Activated CD4-positive, alpha-beta T cell treated with anti-CD3 and anti-CD28 coated beads for 48 hours (primary cell): ENCODE results near the gene DMKN.
A peak's percentile ranks its signal among the peaks of the same experiment; 100 is the strongest.
"Not testable (repeated sequence)": the region's sequence is repeated elsewhere in the genome, so short reads cannot be mapped to it uniquely, and the experiment has no call there.

Experiments
- DNase-seq: peaks from one replicate; pipeline ENCODE4 v3.0.0-alpha.2; 2020

The DMKN gene

DNA sequence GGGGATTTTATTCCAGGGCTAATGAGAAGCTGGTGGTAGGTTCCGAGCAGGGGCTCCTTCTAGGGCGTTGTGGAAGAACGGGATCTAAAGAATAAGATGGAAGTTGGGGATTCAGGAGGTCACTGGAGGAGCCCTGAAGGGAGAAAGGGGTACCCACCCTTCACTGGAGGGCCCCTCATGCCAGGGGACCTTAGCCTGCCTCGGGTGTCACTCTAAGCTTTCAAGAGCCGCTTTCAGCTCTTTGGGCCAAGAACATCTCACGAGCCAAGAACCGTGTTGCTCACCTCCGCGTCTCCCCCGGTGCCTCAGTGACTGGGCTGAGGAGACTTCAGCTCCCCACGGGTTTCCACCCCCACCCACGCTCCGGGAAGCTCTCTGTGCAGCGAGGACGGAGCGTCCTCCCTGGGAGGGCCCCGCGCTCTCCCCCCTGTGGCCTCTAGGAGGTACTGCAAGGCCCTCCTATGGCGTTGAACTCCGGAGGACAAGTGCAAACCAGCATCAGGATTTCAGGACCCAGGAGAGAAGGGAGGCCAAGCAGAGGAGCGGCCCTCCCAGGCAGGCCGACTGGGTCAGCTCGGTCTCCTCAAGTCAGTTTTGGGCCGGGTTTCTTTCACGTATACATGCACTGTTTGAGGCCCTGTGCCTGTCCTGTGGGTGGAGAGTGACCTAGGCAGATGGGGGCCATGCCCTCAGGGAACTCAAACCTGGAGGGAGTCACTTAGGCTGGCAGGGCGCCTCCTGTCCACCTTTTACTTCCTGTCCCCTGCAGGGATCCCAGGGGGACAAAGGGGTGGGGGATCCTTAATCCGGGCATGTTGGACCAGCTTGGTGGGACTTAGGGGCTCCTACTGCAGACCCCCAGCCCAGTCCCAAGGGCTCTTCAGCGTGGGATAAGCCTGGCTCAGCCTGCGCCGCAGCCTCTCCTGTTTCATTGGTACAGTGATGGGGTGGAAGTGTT is 18.1 kb downstream of the DMKN start:
- DNase-seq, result peak; percentile 87

DNA sequence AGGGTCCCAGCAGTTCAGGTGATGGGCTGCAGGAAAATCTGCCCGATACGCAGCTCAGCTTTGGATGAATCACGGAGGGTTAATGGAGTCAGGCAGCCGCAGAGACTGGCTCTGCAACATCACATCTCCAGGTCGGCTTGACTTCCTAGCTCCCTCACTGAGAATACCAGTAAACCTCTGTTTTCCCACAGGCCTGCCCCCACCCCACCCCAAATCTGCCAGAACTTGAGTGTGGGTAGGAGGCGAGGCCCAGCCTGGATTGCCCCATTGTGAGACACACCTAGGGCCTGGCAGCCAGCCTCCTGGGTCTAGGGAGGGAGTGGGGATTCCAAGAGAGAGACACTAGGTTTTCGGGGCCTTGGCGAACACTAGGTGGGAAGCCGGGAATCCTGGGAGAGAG is 19.5 kb downstream of the DMKN start:
- DNase-seq, result no peak

DNA sequence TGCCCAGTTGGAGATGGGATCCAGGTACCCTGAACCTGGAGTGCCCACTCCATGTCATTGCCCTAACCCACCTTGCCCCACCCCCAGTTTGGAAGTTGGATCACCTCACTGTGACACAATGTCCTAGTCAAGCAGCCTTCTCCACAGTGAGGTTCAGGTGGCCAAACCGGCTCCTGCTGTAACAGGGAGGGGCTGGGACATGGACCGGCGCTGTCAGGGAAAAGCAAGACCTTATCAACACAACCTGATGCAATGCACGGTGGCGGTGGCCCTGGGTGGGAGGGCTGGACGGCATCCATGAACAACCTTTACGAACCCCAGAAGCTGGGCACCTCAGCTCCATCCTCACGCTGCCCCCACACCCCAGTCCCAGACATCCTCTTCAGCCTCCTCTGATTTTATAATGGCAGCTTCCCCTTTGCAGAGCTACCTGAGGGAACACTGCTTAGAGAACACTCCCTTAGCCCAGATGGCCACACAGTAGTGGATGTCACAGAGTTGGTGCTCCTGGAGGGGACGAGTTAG is 21.6 kb downstream of the DMKN start:
- DNase-seq, result no peak

DNA sequence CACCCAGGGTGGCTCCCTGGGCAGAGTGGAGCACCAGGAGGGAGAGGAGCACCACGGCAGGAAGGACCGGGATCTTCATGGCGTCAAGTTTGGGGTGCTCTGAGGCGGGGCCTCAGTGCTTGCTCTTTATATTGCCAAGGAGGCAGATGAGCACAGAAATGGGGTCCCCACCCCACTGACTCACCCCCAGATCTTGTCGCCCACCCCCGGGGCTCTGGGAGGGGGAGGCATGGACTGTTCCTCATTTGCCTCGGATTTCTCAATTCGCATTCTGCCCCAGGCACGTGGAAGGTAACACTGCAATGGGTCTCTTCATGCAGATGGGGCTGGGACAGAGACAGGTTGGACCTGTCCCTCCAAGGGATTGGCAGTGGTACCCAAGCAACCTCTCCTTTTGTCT is 23.1 kb downstream of the DMKN start, which contains the start of gene KRTDAP:
Gene KRTDAP, minus strand, starts transcription at position 101 of the 400 bp plus-strand sequence. Its CDS starts 22 bp downstream, at position 79.
- no peak for DNase-seq

DNA sequence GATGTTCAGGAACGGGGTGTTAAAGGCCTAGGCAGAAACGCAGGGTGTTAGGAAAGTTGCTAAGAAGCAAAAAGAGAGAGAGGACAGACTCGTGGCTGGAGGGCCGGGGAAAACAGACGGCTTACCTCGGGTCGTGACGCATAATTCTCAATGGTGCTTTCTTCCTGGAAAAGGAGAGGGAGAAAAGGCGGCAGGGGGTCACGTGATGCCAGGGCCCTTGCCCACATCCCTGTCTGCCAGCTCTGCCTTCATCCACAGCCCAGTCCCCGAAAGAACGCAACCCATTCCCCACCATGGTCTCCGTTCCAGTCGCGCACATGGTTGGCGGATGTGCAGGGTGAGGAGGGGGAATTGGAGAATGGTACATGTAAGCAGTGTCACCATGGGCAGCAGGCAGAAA is 24.8 kb downstream of the DMKN start:
- DNase-seq, result no peak

DNA sequence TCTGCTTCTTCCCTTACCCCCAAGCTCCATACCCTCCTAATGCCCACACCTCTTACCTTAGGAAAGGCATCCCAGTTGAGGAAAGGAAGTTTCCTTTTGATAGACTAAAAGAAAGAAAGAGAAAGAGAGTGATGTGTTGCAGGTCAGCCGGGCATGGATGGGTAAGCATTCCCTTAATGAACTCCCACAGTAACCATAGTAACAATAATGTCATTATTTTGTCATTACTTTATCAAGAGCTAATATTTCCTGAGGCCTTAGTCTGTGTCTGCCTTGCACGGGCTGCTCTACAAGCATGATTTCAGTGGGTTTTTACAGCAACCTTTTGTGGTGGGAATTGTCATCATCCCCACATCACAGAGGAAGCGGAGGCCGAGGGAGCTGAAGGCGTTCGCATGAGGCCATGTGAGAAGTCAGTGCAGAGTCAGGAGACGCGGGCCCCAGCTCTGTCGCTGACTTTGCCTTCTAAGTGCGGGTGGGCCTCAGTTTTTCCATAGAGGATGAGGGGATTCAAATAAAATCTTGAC is 25.7 kb downstream of the DMKN start:
- no peak for DNase-seq

DNA sequence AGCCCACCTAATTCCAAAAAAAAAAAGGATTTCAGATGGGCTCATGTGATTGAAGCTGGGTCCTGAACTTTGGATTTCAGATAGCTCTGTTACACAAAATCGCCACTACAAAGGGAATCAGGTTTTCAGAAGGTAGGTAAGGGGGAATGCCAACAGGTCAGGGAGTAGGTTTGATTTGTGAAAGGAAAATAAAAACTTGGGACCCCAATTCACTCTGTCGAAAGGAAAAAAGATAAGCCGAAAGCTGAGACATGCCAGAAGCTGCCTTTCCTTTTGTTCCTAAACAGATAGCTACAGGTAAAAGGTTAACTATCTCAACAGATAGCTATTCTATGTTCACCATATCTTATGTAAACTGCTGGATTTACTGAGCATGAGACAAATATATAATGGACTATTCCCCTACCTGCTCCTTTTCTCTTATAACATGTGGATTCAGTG is 27.2 kb downstream of the DMKN start:
- no peak for DNase-seq

DNA sequence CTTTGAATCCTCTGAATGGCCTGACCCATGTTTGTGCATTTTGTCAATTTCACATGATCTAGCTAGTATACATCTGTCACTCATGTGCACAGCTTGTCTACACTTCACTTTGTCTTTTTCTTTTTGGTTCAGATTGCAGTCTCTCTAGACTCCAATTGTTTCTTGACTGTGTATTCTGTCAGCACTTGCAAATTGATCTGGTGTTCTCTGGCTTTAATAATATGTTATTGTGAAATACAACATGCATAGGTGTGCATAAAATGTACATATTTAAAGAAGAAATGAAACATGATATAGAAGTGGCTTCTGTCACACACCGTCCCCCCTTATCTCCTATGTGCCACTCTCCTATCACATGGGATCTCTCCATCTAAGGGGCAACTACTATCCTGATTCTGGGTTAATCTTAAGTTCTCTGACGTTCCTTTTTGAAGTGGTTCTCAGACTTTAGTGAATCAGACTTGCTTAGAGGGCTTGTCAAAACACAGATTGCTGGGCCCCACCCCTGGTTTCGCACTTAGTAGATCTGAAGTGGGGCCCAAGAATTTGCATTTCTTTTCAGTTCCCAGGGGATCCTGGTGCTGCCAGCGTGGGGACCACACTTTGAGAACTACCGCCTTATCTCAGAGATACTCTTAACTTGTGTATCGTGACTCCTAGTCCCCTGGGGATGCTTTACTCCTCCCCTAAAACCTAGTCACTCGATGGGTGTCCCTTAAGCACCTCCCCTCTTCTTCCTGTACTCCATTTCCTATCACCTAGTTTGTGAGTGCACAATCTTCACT is 29.0 kb downstream of the DMKN start:
- peak; percentile 18 for DNase-seq

DNA sequence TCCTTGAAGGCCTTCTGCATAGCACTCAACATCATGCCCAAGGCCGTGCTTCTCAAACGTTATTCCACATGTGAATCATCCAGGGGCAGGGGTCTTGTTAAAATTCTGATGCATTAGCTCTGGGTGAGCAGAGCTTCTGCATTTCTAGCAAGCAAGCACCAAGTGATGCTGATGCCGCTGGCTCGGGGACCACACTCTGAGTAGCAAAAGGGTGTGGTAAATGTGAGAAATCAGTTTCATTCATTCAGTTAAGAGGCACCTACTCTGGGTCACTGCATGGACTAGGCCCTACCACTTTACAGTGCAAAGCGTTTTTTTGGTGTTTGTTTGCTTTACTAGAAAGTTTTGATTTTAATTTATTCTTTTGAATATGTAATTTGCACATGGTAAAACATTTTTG is 30.4 kb downstream of the DMKN start:
- no peak for DNase-seq

DNA sequence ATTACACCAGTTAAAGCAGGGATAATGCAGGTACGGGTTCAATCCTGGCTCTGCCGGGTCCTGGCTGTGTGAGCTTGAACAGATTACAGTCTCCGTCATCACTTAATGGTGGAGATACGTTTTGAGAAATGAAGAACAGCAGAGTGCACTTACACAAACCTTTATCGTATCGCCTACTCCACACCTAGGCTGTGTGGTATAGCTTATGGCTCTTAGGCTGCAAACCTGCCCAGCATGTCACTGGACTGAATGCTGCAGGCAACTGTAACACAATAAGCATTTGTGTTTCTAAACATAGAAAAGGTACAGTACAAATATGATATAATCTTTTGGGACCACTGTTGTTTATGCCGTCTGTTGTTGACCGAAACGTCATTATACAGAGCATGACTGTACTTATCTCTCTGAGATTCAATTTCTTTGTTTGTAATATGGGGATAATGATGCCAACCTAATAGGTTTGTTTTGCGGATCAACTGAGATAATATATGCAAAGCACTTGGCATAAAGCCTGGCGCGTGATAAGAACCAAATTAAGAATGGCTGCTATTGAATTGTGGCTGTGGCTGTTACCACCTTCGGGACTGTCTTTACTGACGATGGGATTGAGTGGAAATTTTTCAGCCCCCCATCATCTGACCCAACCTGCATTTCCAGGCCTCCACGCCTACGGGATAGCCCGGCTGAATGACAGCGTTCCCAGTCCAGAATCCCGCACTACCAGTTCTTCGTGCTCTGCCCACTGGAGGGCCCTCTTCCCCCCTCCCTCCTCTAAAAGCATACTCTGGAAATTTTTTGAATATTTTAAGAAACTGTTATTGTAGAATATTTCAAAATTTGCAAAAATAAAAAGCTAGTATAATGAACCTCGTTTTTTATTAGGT is 34.4 kb downstream of the DMKN start:
- DNase-seq, result no peak

DNA sequence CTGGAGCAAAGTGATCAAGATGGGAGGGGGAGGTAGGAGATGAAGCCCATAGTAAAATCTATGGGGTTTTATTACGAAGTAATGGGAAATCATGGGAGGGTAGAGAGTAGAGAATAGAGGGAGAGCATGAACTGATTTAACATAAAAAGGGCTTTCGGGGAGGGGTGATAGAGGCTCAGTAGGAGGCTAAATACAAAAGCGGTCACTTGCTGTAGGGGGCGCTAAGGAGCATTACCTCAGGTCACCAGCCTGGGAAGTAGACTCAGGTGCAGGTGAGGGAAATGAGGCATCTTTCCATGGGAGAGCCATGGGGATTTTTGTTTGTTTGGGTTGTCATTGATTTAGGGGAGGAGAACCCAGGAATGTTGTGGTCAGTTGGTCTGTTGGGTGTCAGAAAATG is 37.3 kb downstream of the DMKN start:
- DNase-seq, result peak; percentile 56

DNA sequence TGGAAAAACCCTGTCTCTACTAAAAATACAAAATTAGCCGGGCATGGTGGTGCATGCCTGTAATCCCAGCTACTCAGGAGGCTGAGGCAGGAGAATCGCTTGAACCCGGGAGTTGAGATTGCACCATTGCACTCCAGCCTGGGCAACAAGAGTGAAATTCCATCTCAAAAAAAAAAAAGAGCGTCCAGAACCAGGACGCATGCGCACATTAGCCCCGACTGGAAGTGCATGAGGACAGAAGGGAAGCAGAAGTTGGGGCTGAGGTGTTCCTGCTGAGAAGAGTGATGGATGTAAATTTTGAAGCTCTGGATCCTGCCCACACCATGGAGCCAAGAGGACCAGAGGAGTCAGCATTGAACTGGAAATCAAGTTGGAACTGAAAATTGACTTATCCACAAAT is 38.9 kb downstream of the DMKN start:
- DNase-seq, result not testable (repeated sequence)

DNA sequence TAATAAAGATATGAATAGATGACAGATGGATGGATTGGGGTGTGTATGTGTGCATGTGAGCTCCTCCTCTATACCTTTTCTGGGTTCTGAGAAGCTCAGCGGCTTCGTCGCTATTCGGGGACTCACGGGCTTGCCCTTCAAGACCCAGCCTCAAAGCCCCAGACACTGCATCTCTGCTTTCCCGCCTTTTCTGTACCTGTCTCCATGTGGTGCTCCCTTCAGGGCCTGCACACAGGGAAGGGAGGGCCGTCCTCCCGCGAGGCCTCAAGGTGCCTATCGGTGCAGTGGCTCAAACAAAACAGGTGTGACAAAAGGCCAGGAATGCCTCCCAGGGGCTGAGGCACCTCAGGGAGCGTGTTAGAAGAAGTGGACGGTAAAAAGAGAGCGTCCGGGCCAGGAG is 39.3 kb downstream of the DMKN start:
- DNase-seq, result no peak

DNA sequence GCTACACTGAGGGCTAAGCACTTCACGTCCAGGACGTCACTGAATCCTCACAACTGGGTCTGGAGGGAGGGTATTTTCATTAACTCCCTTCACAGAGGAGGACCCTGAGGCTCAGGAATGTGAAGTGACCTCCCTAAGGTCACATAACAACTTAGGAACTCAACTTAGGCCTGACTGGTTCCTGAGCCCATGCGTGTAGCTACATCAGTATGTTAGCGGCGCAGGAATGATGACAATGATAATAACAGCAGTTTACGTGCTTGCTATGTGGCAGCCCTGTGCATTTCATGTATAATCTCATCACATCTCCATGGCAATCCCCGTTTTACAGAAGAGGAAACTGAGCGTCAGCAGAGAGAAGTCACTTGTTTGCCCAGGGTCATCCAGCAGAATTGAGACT is 41.5 kb downstream of the DMKN start:
- no peak for DNase-seq

DNA sequence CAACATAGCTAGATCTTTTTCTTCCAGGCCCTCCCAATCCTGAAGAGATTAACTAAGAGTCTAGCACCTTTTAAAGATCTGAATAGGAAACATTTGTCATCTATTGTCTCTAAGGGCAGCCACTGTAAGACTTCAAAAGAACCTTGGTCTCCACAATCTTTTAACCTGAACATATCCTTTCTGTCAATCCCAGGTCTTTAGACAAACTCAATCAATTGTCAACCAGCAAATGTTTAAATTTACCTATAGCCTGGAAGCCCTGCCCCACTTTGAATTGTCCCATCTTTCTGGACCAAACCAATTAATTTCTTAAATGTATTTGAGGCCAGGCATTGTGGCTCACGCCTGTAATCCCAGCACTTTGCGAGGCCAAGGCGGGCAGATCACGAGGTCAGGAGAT is 42.4 kb downstream of the DMKN start:
- not testable (repeated sequence) for DNase-seq

DNA sequence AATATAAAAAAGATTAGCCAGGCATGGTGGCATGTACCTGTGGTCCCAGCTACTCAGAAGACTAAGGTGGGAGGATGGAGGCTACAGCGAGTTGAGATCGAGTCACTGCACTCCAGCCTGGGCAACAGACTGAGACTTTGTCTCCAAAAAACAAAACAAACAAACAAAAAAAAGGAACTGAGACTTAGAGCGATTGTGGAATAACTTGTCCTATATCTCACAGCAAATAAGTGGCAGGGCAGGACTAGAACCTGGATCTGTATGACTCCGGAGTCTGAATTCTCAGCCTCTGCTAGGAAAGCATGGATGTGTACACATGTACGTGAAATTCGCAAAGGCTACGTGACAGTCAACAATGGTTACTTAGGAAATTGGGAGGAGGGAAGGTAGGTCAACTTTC is 43.3 kb downstream of the DMKN start:
- no peak for DNase-seq

DNA sequence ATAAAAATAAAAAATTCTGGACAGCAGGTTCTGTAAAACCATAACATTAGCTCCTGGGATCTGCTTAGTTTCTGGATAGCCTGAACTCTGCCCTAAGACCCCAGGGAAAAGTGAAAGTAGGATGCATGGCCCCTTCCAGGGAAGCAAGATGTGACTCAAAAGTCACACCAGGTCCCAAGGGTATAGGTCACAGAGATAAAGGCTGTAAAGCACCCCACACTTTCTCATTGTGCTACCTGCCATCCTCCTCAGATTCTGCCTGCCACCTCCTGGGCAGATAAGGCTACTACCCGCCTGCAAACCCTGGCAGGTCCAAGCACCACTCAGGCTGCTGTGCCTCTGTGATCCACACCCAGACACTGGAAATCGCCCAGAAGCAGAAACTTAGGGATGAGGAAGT is 44.8 kb downstream of the DMKN start:
- peak; percentile 77 for DNase-seq

DNA sequence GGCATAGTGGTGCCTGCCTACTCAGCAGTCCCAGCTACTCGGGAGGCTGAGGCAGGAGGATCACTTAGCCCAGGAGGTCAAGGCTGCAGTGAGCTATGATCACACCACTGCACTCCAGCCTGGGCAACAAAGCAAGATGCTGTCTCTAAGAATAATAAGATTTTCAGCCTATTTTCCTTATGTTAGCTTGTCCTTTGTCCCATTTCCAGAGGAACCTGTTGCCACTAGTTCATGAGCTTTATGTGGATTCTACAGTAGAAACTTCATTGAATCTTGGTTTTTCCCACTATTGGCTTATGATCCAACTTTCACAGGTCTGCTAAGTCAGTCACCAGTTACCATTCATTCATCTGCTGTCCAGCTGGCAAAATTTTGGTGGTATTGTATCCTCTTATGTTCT is 47.2 kb downstream of the DMKN start:
- no peak for DNase-seq

DNA sequence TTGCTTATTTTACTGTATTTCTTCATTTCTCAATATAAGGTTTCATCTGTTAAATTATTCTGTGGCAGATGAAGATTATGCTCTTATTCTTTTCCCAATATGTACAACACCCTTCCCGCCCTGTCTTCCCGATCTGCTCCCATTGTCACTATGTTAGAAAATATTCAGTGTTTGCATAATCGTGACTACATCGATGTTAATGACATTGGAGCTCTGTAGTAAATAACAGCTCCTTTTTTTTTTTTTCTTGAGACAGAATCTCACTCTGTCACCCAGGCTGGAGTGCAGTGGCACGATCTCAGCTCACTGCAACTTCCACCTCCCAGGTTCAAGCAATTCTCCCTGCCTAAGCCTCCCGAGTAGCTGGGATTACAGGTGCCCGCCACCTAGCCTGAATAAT is 50.5 kb downstream of the DMKN start:
- DNase-seq, result not testable (repeated sequence)

DNA sequence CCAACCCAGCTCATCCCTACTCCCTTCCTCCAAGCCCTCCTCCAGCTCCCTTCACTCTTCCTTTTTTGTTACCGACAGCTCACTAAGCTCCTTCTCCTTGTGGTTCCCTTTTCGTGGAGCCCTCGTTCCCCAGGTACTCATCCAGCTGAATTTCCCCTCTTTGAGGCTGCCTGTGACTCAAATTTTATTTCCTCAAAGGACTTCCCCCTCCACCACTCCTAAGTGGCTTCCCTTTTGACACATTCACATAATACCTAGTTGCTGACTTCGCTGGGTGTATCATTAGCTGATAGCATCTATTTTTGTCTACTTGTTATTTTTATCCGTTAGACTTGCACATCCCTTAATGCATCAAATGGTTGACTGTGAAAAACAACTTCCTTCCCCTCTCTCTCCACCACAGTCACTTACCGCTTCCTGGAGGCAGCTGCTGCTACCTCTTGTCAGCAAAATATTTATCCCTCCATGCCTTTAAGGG is 50.9 kb downstream of the DMKN start:
- DNase-seq, result peak; percentile 22

DNA sequence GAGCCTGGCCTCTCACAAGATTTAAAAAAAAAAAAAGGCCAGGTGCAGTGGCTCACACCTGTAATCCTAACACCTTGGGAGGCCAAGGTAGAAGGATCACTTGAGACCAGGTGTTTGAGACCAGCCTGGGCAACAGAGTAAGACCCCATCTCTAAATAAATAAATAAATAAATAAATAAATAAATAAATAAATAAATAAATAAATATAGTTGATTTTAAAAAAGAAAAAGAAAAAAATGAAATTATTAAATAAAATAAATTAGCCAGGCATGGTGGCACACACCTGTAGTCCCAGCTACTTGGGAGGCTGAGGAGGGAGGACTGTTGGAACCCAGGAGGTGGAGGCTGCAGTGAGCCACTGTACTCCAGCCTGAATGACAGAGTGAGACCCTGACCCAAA is 51.7 kb downstream of the DMKN start:
- not testable (repeated sequence) for DNase-seq

DNA sequence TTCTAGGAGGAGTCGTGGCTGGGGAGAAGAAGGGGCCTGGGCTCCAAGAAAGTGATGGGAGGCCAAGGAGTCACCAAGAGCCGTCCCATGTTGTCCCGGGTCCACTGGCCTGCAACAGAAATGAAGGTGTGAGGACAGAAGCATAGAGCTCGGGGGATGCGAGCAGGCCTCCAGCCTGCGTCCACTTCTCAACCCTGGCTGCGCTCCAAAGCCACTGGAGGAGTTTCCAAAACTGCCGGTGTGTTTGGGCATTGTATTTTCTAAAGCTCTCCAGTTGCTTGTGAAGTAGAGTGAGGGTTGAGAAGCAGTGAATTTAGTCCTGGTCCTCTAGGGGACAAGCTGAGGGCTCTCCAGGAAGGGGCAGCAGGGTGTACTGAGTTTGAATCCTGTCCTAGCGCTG is 52.4 kb downstream of the DMKN start:
- no peak for DNase-seq
